ENCODE measurements around the gene MDK. TPM values are rescaled to one million over a fixed set of nuclear protein-coding genes. Genes with fewer than 3 reads are reported as not detected.

The MDK gene
- total and polyA plus RNA-seq, 2 experiments from 2014 or later, result 562 to 1,225 TPM

- Histone ChIP-seq H3K4me3 (no peak overlapping the region), H3K9me3 (ENCODE audit: low read depth) (no peaks in the 10 kb centered on the region), H3K27ac (no peak overlapping the region), H2AFZ (no peak overlapping the region), H3K9me2 (replicated peaks; ENCODE audit: insufficient read depth) (no peaks in the 10 kb centered on the region), H3K4me2 (no peak overlapping the region), H3K27me3 (no peaks in the 10 kb centered on the region), H3K36me3 (replicated peaks; ENCODE audit: insufficient read depth, low read depth) (no peaks in the 10 kb centered on the region), H4K20me1 (ENCODE audit: insufficient read depth, poor library complexity, severe bottlenecking) (peaks cover 5% of the 10 kb centered on the region), H3K79me2 (peaks cover 31% of the 10 kb centered on the region), H3K4me1 (ENCODE audit: insufficient read depth) (peaks cover 25% of the 10 kb centered on the region)
- no peak for DNase-seq (ENCODE audit: low spot score)
- WGBS (ENCODE audit: low lambda C conversion rate, missing lambda C conversion rate), result 92% methylated on average over 10 of the region's 10 CpGs
- TF ChIP-seq EZH2 (IDR thresholded peaks at IDR 0.05; ENCODE audit: borderline replicate concordance), result no peak
- TF ChIP-seq, protein P1, sequence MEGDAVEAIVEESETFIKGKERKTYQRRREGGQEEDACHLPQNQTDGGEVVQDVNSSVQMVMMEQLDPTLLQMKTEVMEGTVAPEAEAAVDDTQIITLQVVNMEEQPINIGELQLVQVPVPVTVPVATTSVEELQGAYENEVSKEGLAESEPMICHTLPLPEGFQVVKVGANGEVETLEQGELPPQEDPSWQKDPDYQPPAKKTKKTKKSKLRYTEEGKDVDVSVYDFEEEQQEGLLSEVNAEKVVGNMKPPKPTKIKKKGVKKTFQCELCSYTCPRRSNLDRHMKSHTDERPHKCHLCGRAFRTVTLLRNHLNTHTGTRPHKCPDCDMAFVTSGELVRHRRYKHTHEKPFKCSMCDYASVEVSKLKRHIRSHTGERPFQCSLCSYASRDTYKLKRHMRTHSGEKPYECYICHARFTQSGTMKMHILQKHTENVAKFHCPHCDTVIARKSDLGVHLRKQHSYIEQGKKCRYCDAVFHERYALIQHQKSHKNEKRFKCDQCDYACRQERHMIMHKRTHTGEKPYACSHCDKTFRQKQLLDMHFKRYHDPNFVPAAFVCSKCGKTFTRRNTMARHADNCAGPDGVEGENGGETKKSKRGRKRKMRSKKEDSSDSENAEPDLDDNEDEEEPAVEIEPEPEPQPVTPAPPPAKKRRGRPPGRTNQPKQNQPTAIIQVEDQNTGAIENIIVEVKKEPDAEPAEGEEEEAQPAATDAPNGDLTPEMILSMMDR (IDR thresholded peaks at IDR 0.05; ENCODE audit: poor library complexity), result no peak
- TF ChIP-seq EZH2phosphoT487 (IDR thresholded peaks at IDR 0.05; ENCODE audit: low read depth, severe bottlenecking, unreplicated experiment), result no peak
These were observed 35.5 kb upstream of the MDK start for GRCh38 chr11:46345881-46346484.

- peaks cover 42% of the 10 kb centered on the region for H3K79me2 ChIP-seq
- H3K36me3 ChIP-seq (replicated peaks; ENCODE audit: insufficient read depth, low read depth), result no peaks in the 10 kb centered on the region
- H3K4me3 ChIP-seq, result peak within 1 kb of the TSS; percentile 93
- DNase-seq (ENCODE audit: low spot score), result peak; percentile 95
- peaks cover 5% of the 10 kb centered on the region for H4K20me1 ChIP-seq (ENCODE audit: insufficient read depth, poor library complexity, severe bottlenecking)
- TF ChIP-seq EZH2phosphoT487 (IDR thresholded peaks at IDR 0.05; ENCODE audit: low read depth, severe bottlenecking, unreplicated experiment), result no peak
- TF ChIP-seq, protein P1 (IDR thresholded peaks at IDR 0.05; ENCODE audit: poor library complexity), result peak; percentile 61
- H3K4me2 ChIP-seq, result peak within 1 kb of the TSS; percentile 96
- no peaks in the 10 kb centered on the region for H3K9me2 ChIP-seq (replicated peaks; ENCODE audit: insufficient read depth)
- 34% methylated on average over 27 of the region's 80 CpGs for WGBS (ENCODE audit: low lambda C conversion rate, missing lambda C conversion rate)
- peak within 1 kb of the TSS; percentile 27 for H3K27ac ChIP-seq
- H2AFZ ChIP-seq, result peak within 1 kb of the TSS; percentile 56
- H3K4me1 ChIP-seq (ENCODE audit: insufficient read depth), result peaks cover 27% of the 10 kb centered on the region
- H3K27me3 ChIP-seq, result no peaks in the 10 kb centered on the region
- no peaks in the 10 kb centered on the region for H3K9me3 ChIP-seq (ENCODE audit: low read depth)
These were observed 34.4 kb upstream of the MDK start, which contains the start of gene DGKZ for GRCh38 chr11:46346886-46347636. Gene DGKZ, plus strand, starts transcription at chr11:46347463. Its CDS starts 197 bp downstream, at chr11:46347660.

DNA sequence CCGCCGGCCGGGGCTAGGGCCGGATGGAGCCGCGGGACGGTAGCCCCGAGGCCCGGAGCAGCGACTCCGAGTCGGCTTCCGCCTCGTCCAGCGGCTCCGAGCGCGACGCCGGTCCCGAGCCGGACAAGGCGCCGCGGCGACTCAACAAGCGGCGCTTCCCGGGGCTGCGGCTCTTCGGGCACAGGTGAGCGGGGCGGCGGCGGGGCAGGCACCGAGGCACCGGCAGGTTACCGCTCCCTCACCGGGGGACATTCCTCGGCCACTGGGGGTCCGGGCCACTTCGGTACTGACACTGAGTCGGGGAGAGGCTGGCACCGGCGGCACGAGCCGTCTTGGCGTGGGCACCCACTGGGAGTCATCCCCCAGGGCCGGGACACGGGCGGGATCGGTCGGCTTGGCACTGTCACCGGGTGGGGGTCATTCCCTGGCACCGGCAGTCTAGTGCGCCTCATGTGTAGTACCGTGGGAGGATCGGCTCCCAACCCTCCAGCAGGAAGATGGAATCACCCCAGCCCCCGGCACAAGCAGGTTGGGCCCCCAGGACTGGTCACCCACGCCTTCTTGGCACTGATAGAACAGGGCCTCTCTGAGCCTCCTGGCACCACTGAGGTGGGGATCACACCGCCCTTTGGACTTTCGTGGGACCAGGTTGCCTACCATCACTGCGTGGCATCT, 33.7 kb upstream of the MDK start:
- peak overlapping the region; percentile 56 for H2AFZ ChIP-seq
- peak overlapping the region; percentile 96 for H3K4me2 ChIP-seq
- 24% methylated on average over 54 of the region's 63 CpGs for WGBS (ENCODE audit: low lambda C conversion rate, missing lambda C conversion rate)

More for the DNA sequence above, 33.7 kb upstream of the MDK start:
- Histone ChIP-seq H3K4me3 (peak overlapping the region; percentile 93), H3K4me1 (ENCODE audit: insufficient read depth) (peaks cover 20% of the 10 kb centered on the region), H3K9me3 (ENCODE audit: low read depth) (no peaks in the 10 kb centered on the region), H3K27ac (peak overlapping the region; percentile 27), H3K79me2 (peaks cover 49% of the 10 kb centered on the region), H4K20me1 (ENCODE audit: insufficient read depth, poor library complexity, severe bottlenecking) (peaks cover 5% of the 10 kb centered on the region), H3K36me3 (replicated peaks; ENCODE audit: insufficient read depth, low read depth) (no peaks in the 10 kb centered on the region), H3K27me3 (no peaks in the 10 kb centered on the region), H3K9me2 (replicated peaks; ENCODE audit: insufficient read depth) (no peaks in the 10 kb centered on the region)
- no peak for DNase-seq (ENCODE audit: low spot score)
- TF ChIP-seq, protein P1 (IDR thresholded peaks at IDR 0.05; ENCODE audit: poor library complexity), result no peak
- TF ChIP-seq EZH2phosphoT487 (IDR thresholded peaks at IDR 0.05; ENCODE audit: low read depth, severe bottlenecking, unreplicated experiment) (no peak), EZH2 (IDR thresholded peaks at IDR 0.05; ENCODE audit: borderline replicate concordance) (no peak)
